A549 (cell line): ENCODE measurements around the gene GUCA2A. TPM values are rescaled to one million over a fixed set of nuclear protein-coding genes. Genes with fewer than 3 reads are reported as not detected.

Source experiments
- ATAC-seq, 2 experiments: fragments of 200-7000 bp in 1 of 2; fragments of >200 bp in 1 of 2; cut with Nextera tagmentation in 1 of 2; cut with Tn5 transposase in 1 of 2; 3 replicates each; pipeline versions ENCODE4 v1.8.0 to v1.9.1; 2018 to 2020; ENCODE audit warnings: mild to moderate bottlenecking in 1 of 2, moderate library complexity in 1 of 2
- CTCF ChIA-PET: fragments of 300-600 bp; sonication (Branson Sonifier 250); formaldehyde crosslinking; extraction: SDS; loops from one replicate; lab custom pipeline; 2021; ENCODE audit warnings: antibody characterized with exemption, inconsistent platforms; lab: Yijun Ruan, JAX
- POLR2A ChIA-PET: fragments of 350-600 bp; formaldehyde crosslinking; extraction: SDS; loops from one replicate; lab custom pipeline; 2021; ENCODE audit warnings: antibody characterized with exemption, inconsistent platforms; lab: Yijun Ruan, JAX
- DNase-seq, 2 experiments: peaks; one replicate each; pipeline versions ENCODE4 v3.0.0 to v3.0.0-alpha.2; 2011 to 2016; ENCODE audit warnings: low read depth in 1 of 2, low spot score in 1 of 2
- FAIRE-seq: peaks from 2 replicates; lab custom pipeline; 2011; peaks lifted over from hg19 to GRCh38; lab: Jason Lieb, UNC
- H3K27ac ChIP-seq, 2 experiments: fragments of >200 bp; sonication (Bioruptor Twin); formaldehyde crosslinking; 3 replicates each; pipeline ENCODE4 v1.5.1; 2016 to 2017
- H3K4me1 ChIP-seq: fragments of >200 bp; sonication (Bioruptor Twin); formaldehyde crosslinking; 3 replicates; pipeline ENCODE4 v1.6.1; 2016
- H3K4me2 ChIP-seq: fragments of >200 bp; sonication (Bioruptor Twin); formaldehyde crosslinking; 3 replicates; pipeline ENCODE4 v1.6.1; 2016
- H3K4me3 ChIP-seq: fragments of >200 bp; sonication (Bioruptor Twin); formaldehyde crosslinking; 3 replicates; pipeline ENCODE4 v1.5.1; 2016
- H3K9me3 ChIP-seq: fragments of >200 bp; sonication (Bioruptor Twin); formaldehyde crosslinking; 3 replicates; pipeline ENCODE4 v1.6.1; 2016
- ATOH8 ChIP-seq: fragments of 250-450 bp; sonication (Bioruptor Pico); IDR thresholded peaks from 2 replicates; pipeline ENCODE4 v1.5.0; 2020; ENCODE audit warnings: low read depth, mild to moderate bottlenecking, moderate library complexity
- CBX2 ChIP-seq: fragments of 200-600 bp; sonication (generic); IDR thresholded peaks from 2 replicates; pipeline ENCODE4 v1.6.1; 2016; ENCODE audit warnings: low read depth, mild to moderate bottlenecking, borderline replicate concordance
- CBX8 ChIP-seq: fragments of 200-600 bp; sonication (generic); IDR thresholded peaks from 2 replicates; pipeline ENCODE4 v1.6.1; 2016
- EHMT2 ChIP-seq: fragments of 200-600 bp; sonication (generic); IDR thresholded peaks from 2 replicates; pipeline ENCODE4 v1.6.1; 2016; ENCODE audit warnings: antibody characterized with exemption, low read depth, mild to moderate bottlenecking, moderate library complexity
- ELK1 ChIP-seq: fragments of 150-350 bp; IDR thresholded peaks from 2 replicates; pipeline ENCODE4 v1.6.1; 2014; ENCODE audit warnings: low read depth, mild to moderate bottlenecking, low read length
- ESRRA ChIP-seq: fragments of 150-350 bp; IDR thresholded peaks from 2 replicates; pipeline ENCODE4 v1.6.1; 2014; ENCODE audit warnings: mild to moderate bottlenecking, low read length, borderline replicate concordance
- FOXS1 ChIP-seq: fragments of 250-450 bp; sonication (Bioruptor Pico); IDR thresholded peaks from 2 replicates; pipeline ENCODE4 v1.5.0; 2020; ENCODE audit warnings: mild to moderate bottlenecking, moderate library complexity
- HDAC2 ChIP-seq: fragments of 200-600 bp; sonication (generic); IDR thresholded peaks from 2 replicates; pipeline ENCODE4 v1.6.1; 2016
- HES2 ChIP-seq: fragments of >200 bp; sonication (Bioruptor Twin); formaldehyde crosslinking; IDR thresholded peaks from 2 replicates; pipeline ENCODE4 v1.6.1; 2016
- HEYL ChIP-seq: fragments of 250-450 bp; sonication (Bioruptor Pico); IDR thresholded peaks from 2 replicates; pipeline ENCODE4 v1.8.0; 2021; ENCODE audit warnings: mild to moderate bottlenecking, moderate library complexity
- HOXB13 ChIP-seq: fragments of 250-450 bp; sonication (Bioruptor Pico); IDR thresholded peaks from 2 replicates; pipeline ENCODE4 v1.5.0; 2020; ENCODE audit warnings: low read depth, mild to moderate bottlenecking, moderate library complexity
- KDM1A ChIP-seq: fragments of 200-600 bp; sonication (generic); IDR thresholded peaks from 2 replicates; pipeline ENCODE4 v1.6.1; 2016; ENCODE audit warnings: low read depth, mild to moderate bottlenecking
- MAZ ChIP-seq: fragments of 150-350 bp; IDR thresholded peaks from 2 replicates; pipeline ENCODE4 v1.6.1; 2014; ENCODE audit warnings: antibody characterized with exemption, low read depth, low read length, borderline replicate concordance
- PHF8 ChIP-seq: fragments of 200-600 bp; sonication (generic); IDR thresholded peaks from 2 replicates; pipeline ENCODE4 v1.6.1; 2016; ENCODE audit warnings: low read depth, mild to moderate bottlenecking, antibody characterized with exemption, moderate library complexity, borderline replicate concordance
- RARB ChIP-seq: fragments of 250-450 bp; sonication (Bioruptor Pico); IDR thresholded peaks from 2 replicates; pipeline ENCODE4 v1.8.0; 2021; ENCODE audit warnings: mild to moderate bottlenecking, moderate library complexity
- RFX5 ChIP-seq: fragments of 450-650 bp; IDR thresholded peaks from 2 replicates; pipeline ENCODE4 v1.7.1; 2014; ENCODE audit warnings: antibody characterized with exemption, mild to moderate bottlenecking, moderate library complexity
- SMC3 ChIP-seq: fragments of >200 bp; sonication (Bioruptor Twin); formaldehyde crosslinking; IDR thresholded peaks from 3 replicates; pipeline ENCODE4 v1.6.1; 2018; ENCODE audit warnings: inconsistent platforms
- TFCP2L1 ChIP-seq: fragments of 250-450 bp; sonication (Bioruptor Pico); IDR thresholded peaks from 2 replicates; pipeline ENCODE4 v1.5.0; 2021; ENCODE audit warnings: mild to moderate bottlenecking
- TP53 ChIP-seq: fragments of 250-450 bp; sonication (Bioruptor Pico); IDR thresholded peaks from 2 replicates; pipeline ENCODE4 v1.5.0; 2021; ENCODE audit warnings: mild to moderate bottlenecking, moderate library complexity
- ZFP36 ChIP-seq: fragments of 450-650 bp; IDR thresholded peaks from 2 replicates; pipeline ENCODE4 v1.6.1; 2014; ENCODE audit warnings: borderline replicate concordance; ENCODE audit not compliant: partially characterized antibody
- ZSCAN20 ChIP-seq: fragments of 250-450 bp; sonication (Bioruptor Pico); IDR thresholded peaks from 2 replicates; pipeline ENCODE4 v1.8.0; 2022; ENCODE audit warnings: mild to moderate bottlenecking, moderate library complexity
- WGBS: methylation state at CpG from one replicate; pipeline ENCODE4 v1.1.6; 2017; ENCODE audit errors: missing lambda C conversion rate; 5-methylcytosine and 5-hydroxymethylcytosine counted together
- polyA plus RNA-seq, 4 experiments: library from polyadenylated mRNA; depleted of rRNA in 3 of 4; stranded (reverse); fragments of >200 nt; fragmentation: RNase III in 1 of 4; extraction: RNeasy Plus Mini Kit Qiagen cat#74134 plus additional on column Dnase treatment in 1 of 4; gene quantifications; 2 replicates in 3 of 4; 3 replicates in 1 of 4; pipeline ENCODE4 v1.2.3, GENCODE V29; 2011 to 2017
- TF ChIP-seq, protein P1 (sequence below): fragments of 200-600 bp; sonication (generic); IDR thresholded peaks from 2 replicates; pipeline ENCODE4 v1.6.1; 2016; ENCODE audit warnings: antibody characterized with exemption, mild to moderate bottlenecking, moderate library complexity
- TF ChIP-seq, protein P2 (sequence below): fragments of 250-450 bp; sonication (Bioruptor Pico); IDR thresholded peaks from 2 replicates; pipeline ENCODE4 v1.5.0; 2021; ENCODE audit warnings: mild to moderate bottlenecking, moderate library complexity, borderline replicate concordance

Gene GUCA2A
- polyA plus RNA-seq, 2 of the 4 experiments (the other 2 are of a cell fraction) = not detected

GRCh38 chr1:42152119-42152518 is 12.4 kb downstream of the GUCA2A start:
- WGBS = 6% methylated on average over 1 of the region's 3 CpGs
- Histone ChIP-seq H3K27ac (no peak overlapping the region), H3K9me3 (no peaks in the 10 kb centered on the region), H3K4me2 (no peak overlapping the region), H3K4me3 (no peak overlapping the region), H3K4me1 (peaks cover 7% of the 10 kb centered on the region; the same call in 1 of the 3 replicates)
- FAIRE-seq (no peak), ATAC-seq (peak in 1 of 2 experiments; percentile 51; a peak in 3 of 6 replicates), DNase-seq (peak in 1 of 2 experiments; percentile 34)
- TF ChIP-seq RARB (CRISPR knock-in tag) = no peak
- TF ChIP-seq, protein P1, sequence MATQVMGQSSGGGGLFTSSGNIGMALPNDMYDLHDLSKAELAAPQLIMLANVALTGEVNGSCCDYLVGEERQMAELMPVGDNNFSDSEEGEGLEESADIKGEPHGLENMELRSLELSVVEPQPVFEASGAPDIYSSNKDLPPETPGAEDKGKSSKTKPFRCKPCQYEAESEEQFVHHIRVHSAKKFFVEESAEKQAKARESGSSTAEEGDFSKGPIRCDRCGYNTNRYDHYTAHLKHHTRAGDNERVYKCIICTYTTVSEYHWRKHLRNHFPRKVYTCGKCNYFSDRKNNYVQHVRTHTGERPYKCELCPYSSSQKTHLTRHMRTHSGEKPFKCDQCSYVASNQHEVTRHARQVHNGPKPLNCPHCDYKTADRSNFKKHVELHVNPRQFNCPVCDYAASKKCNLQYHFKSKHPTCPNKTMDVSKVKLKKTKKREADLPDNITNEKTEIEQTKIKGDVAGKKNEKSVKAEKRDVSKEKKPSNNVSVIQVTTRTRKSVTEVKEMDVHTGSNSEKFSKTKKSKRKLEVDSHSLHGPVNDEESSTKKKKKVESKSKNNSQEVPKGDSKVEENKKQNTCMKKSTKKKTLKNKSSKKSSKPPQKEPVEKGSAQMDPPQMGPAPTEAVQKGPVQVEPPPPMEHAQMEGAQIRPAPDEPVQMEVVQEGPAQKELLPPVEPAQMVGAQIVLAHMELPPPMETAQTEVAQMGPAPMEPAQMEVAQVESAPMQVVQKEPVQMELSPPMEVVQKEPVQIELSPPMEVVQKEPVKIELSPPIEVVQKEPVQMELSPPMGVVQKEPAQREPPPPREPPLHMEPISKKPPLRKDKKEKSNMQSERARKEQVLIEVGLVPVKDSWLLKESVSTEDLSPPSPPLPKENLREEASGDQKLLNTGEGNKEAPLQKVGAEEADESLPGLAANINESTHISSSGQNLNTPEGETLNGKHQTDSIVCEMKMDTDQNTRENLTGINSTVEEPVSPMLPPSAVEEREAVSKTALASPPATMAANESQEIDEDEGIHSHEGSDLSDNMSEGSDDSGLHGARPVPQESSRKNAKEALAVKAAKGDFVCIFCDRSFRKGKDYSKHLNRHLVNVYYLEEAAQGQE = no peak
- no peak for TF ChIP-seq ELK1
- TF ChIP-seq TP53 (CRISPR knock-in tag) = no peak
- no peak for TF ChIP-seq RFX5
- no peak for TF ChIP-seq HDAC2
- no peak for TF ChIP-seq CBX2
- no peak for TF ChIP-seq ZFP36
- no peak for TF ChIP-seq CBX8
- TF ChIP-seq ZSCAN20 = no peak
- no peak for TF ChIP-seq HEYL
- TF ChIP-seq, protein P2, sequence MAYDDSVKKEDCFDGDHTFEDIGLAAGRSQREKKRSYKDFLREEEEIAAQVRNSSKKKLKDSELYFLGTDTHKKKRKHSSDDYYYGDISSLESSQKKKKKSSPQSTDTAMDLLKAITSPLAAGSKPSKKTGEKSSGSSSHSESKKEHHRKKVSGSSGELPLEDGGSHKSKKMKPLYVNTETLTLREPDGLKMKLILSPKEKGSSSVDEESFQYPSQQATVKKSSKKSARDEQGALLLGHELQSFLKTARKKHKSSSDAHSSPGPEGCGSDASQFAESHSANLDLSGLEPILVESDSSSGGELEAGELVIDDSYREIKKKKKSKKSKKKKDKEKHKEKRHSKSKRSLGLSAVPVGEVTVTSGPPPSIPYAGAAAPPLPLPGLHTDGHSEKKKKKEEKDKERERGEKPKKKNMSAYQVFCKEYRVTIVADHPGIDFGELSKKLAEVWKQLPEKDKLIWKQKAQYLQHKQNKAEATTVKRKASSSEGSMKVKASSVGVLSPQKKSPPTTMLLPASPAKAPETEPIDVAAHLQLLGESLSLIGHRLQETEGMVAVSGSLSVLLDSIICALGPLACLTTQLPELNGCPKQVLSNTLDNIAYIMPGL (CRISPR knock-in tag) = no peak
- TF ChIP-seq PHF8 = no peak
- no peak for TF ChIP-seq ESRRA
- no peak for TF ChIP-seq ATOH8 (CRISPR knock-in tag)
- ChIA-PET CTCF (interaction anchor here (0.9 to 7.4 kb wide), 3 partner anchors 9 to 594 kb away, joined by 3 to 46 read pairs (median 4); no protein-coding TSS in a partner anchor), POLR2A (no interaction called here)

- Histone ChIP-seq H3K9me3 (no peaks in the 10 kb centered on the region), H3K4me1 (peaks cover 7% of the 10 kb centered on the region; the same call in 1 of the 3 replicates), H3K4me3 (no peak overlapping the region), H3K27ac (no peak overlapping the region), H3K4me2 (no peak overlapping the region)
- no peak for DNase-seq
- POLR2A ChIA-PET = no interaction called here
- FAIRE-seq = no peak
- TF ChIP-seq CBX8 (no peak), SMC3 (no peak), EHMT2 (no peak), MAZ (no peak), ZFP36 (no peak), HOXB13 (CRISPR knock-in tag) (no peak), HES2 (no peak), TFCP2L1 (CRISPR knock-in tag) (no peak), FOXS1 (CRISPR knock-in tag) (no peak), KDM1A (no peak), ELK1 (no peak), CBX2 (no peak)
- CTCF ChIA-PET = interaction anchor here (1.0 to 7.4 kb wide), 3 partner anchors 10 to 23 kb away, joined by 3 to 46 read pairs (median 4); no protein-coding TSS in a partner anchor
- 87% methylated on average over 5 of the region's 5 CpGs for WGBS
- ATAC-seq = no peak
Measured at GRCh38 chr1:42150651-42151050, 13.9 kb downstream of the GUCA2A start.
